Suppressor macrophage (primary cell): ENCODE measurements around the gene OSCP1.

Experiments
- DNase-seq, 4 experiments: peaks; one replicate each; pipeline ENCODE4 v3.0.0-alpha.2; 2020 to 2022

OSCP1 gene

GRCh38 chr1:36382669-36383068, 67.6 kb downstream of the OSCP1 start:
- no peak for DNase-seq

- DNase-seq: no peak
Measured at GRCh38 chr1:36382231-36382630, 68.0 kb downstream of the OSCP1 start.

DNA sequence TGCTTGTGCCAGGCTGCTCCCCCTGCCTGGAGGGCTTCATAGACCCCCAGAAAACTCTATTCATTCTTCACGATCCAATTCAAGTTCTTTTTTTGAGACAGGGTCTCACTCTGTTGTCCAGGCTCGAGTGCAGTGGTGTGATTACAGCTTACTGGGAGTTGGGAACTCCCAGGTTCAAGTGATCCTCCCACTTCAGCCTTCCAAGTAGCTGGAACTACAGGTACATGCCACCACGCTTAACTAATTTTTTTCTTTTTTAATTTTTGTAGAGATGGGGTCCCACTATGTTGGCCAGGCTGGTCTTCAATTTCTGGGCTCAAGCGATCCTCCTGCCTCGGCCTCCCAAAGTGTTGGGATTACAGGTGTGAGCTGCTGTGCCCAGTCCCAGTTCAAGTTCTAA, 68.8 kb downstream of the OSCP1 start:
- DNase-seq: no peak

GRCh38 chr1:36380782-36381181, 69.5 kb downstream of the OSCP1 start:
- DNase-seq: no peak

DNA sequence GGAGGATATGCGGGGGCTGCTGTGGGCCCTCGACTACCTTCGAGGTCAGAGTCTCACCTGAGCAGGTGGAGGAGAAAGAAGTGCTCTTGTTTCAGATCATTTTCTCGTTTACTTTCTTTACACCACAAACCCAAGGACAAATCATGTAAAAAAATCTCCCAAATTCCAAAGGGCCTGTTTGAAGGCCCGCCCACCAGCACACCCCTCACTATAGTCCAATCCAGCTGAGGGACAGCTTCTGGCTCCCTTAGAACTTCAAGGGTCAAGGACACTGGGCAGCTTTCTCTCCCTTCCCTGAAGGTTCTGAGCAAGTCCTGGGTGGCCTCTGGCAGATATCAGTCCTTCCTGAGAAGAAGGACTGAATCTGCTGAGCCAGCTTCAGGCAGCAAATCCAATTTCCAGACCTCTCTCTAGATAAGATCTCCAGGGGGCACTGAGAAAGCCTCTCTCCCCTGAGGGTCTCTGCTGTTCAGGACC, 70.1 kb downstream of the OSCP1 start:
- no peak for DNase-seq

GRCh38 chr1:36377791-36378492, 72.3 kb downstream of the OSCP1 start:
- peak in 3 of 4 experiments; percentile 33 to 43 (median 40) for DNase-seq

DNA sequence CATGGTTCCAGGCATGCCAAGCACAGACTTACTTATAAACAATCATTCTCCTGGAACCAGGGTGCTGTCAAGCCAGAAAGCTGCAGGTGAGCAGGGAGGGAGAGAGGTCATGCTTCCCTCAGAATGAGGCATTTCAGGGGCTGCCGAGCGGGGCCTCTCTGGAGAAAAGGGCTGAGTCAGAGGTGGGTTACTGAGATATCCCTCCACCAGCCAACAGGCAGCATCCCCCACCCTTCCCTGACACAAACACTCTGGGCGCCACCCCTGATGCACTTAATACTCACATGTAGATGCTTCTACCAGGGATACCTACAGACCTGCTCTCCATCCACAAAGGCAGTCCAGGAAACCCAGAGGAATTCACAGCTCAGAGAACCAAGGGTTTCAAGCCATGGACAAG, 77.6 kb downstream of the OSCP1 start:
- no peak for DNase-seq

DNA sequence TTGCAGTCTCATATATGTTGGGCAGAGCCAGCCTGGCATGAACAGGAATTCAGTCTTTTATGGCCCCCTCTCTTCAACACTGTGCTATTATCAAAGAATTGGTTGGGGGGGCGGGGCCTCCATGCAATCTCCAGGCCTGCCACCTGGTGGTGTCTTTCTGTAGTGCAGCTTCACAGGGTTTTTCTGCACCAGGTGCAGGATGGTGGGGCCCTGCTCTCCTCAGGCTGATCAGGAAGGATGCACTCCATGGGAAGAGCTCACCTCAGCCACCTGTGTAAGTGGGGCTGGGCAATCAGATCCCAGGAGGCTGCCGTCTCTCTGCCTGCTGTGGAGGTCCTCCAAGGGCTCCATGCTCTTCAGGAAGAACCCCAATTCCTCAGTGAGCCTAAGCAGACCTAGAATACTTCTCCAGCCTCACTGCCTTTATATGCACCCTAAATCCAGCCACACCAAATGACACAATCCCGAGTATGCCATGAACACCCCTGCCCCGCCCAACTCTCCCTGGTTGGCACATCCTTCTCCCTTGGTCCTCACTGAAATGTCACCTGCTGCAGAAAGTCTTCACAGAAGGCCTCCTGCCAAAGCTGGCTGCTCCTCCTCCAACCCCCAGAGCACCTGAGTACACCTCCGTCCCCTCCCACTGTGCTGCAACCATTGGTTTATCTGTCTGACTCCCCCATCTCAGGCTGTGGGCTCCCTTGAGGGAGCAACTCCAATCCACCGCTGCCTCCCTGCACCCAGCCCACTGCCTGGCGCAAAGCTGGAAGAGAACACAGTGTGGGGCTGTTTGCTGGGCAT, 81.0 kb downstream of the OSCP1 start:
- peak; percentile 73 to 86 (median 84) for DNase-seq
